ENCODE results near the gene WRNIP1. TPM values are rescaled to one million over a fixed set of nuclear protein-coding genes. Genes with fewer than 3 reads are reported as not detected.

The WRNIP1 gene
- 32.7 to 38.2 TPM (median 37.2 TPM) in 5 replicates for total RNA-seq (2022; extraction: Qiagen RNA extraction; ENCODE audit: low read depth)

GRCh38 chr6:2765166-2765895 is at the start of gene WRNIP1:
Gene WRNIP1 (plus strand): TSS chr6:2765393. CDS start chr6:2765623, 230 bp downstream.

GRCh38 chr6:2750832-2751231 is 14.4 kb upstream of the WRNIP1 start, which contains the start of gene MYLK4:
Gene MYLK4 (minus strand): TSS chr6:2750922. CDS start chr6:2749294, 1,628 bp downstream.

Other genes starting within 250 kb of the WRNIP1 start
- 0.09 to 0.13 TPM (median 0.12 TPM) in 5 replicates for gene MYLK4, start 14.5 kb upstream of the WRNIP1 start, total RNA-seq (2022; extraction: Qiagen RNA extraction; ENCODE audit: low read depth)
- gene SERPINB1, start 76.5 kb downstream of the WRNIP1 start, total RNA-seq (2022; extraction: Qiagen RNA extraction; ENCODE audit: low read depth) = 47.3 to 54.0 TPM (median 49.8 TPM) in 5 replicates
- gene SERPINB9, start 137.9 kb downstream of the WRNIP1 start, total RNA-seq (2022; extraction: Qiagen RNA extraction; ENCODE audit: low read depth) = 7.4 to 12.0 TPM (median 11.0 TPM) in 5 replicates
- gene SERPINB6, start 206.2 kb downstream of the WRNIP1 start, total RNA-seq (2022; extraction: Qiagen RNA extraction; ENCODE audit: low read depth) = 133 to 152 TPM (median 139 TPM) in 5 replicates
- gene NQO2, start 234.5 kb downstream of the WRNIP1 start, total RNA-seq (2022; extraction: Qiagen RNA extraction; ENCODE audit: low read depth) = 60.6 to 79.8 TPM (median 77.7 TPM) in 5 replicates

Data from A549 treated with GW870086 at 1 μM for 4 hours (cell line).